GM12878 (cell line): ENCODE results near the gene CTSK. TPM values are rescaled to one million over a fixed set of nuclear protein-coding genes. Genes with fewer than 3 reads are reported as not detected.

Source experiments
- ATAC-seq: fragments of 200-7000 bp; cut with Tn5 transposase; 3 replicates; pipeline ENCODE4 v1.9.1; 2020; ENCODE audit warnings: mild to moderate bottlenecking, moderate library complexity
- BruUV-seq: library from RNA; stranded (reverse); fragments of 400-500 nt; replicated peaks from 2 replicates; lab custom pipeline; 2021; lab: Mats Ljungman, UMichigan
- CTCF ChIA-PET: fragments of 300-600 bp; sonication (Branson Sonifier 250); formaldehyde crosslinking; extraction: SDS; loops from one replicate; lab custom pipeline; 2021; ENCODE audit warnings: inconsistent platforms; lab: Yijun Ruan, JAX
- POLR2A ChIA-PET: fragments of 350-600 bp; formaldehyde crosslinking; extraction: SDS; loops from one replicate; lab custom pipeline; 2021; ENCODE audit warnings: inconsistent platforms; lab: Charles Lee
- RAD21 ChIA-PET: fragments of 300-600 bp; sonication (Branson Sonifier 250); formaldehyde crosslinking; loops from one replicate; lab custom pipeline; 2023; ENCODE audit warnings: antibody characterized with exemption; ENCODE audit not compliant: unreplicated experiment; lab: Charles Lee
- SMC1A ChIA-PET: fragments of 300-600 bp; sonication (Branson Sonifier 250); formaldehyde crosslinking; loops from one replicate; lab custom pipeline; 2023; ENCODE audit not compliant: unreplicated experiment, uncharacterized antibody; lab: Charles Lee
- DNase-seq: peaks from one replicate; pipeline ENCODE4 v3.0.0-alpha.2; 2011; ENCODE audit warnings: low read depth, low spot score
- FAIRE-seq: peaks from 3 replicates; lab custom pipeline; 2011; peaks lifted over from hg19 to GRCh38; lab: Jason Lieb, UNC
- H2AFZ ChIP-seq: 2 replicates; pipeline ENCODE4 v1.6.0; 2011; ENCODE audit warnings: low read depth, low read length, control low read depth; ENCODE audit not compliant: control insufficient read depth
- H3K27ac ChIP-seq: 2 replicates; pipeline ENCODE4 v1.5.1; 2011; ENCODE audit warnings: control low read depth; ENCODE audit not compliant: control insufficient read depth, insufficient read depth
- H3K27me3 ChIP-seq, 2 experiments: replicated peaks in 1 of 2; 2 replicates each; pipeline versions ENCODE4 v1.6.0 to v1.6.1; 2011; ENCODE audit warnings: low read length in 1 of 2; ENCODE audit not compliant: control insufficient read depth in 2 of 2, insufficient read depth in 2 of 2
- H3K36me3 ChIP-seq, 2 experiments: 2 replicates each; pipeline ENCODE4 v1.5.1; 2011; ENCODE audit warnings: low read length in 1 of 2; ENCODE audit not compliant: control insufficient read depth in 2 of 2, insufficient read depth in 2 of 2
- H3K4me1 ChIP-seq: 2 replicates; pipeline ENCODE4 v1.6.1; 2011; ENCODE audit warnings: mild to moderate bottlenecking, low read length, moderate library complexity, mixed read lengths; ENCODE audit not compliant: control insufficient read depth, insufficient read depth
- H3K4me2 ChIP-seq: 2 replicates; pipeline ENCODE4 v1.6.0; 2011; ENCODE audit warnings: control low read depth; ENCODE audit not compliant: control insufficient read depth, insufficient read depth
- H3K4me3 ChIP-seq: fragments of 200-600 bp; sonication (generic); 2 replicates; pipeline ENCODE4 v1.5.1; 2016
- H3K79me2 ChIP-seq: 2 replicates; pipeline ENCODE4 v1.6.0; 2011; ENCODE audit warnings: low read length; ENCODE audit not compliant: control insufficient read depth, insufficient read depth
- H3K9ac ChIP-seq: 2 replicates; pipeline ENCODE4 v1.8.0; 2011; ENCODE audit warnings: low read length, control low read depth, mixed read lengths; ENCODE audit not compliant: control insufficient read depth, insufficient read depth
- H3K9me3 ChIP-seq: replicated peaks from 3 replicates; pipeline ENCODE4 v1.5.1; 2011; ENCODE audit warnings: mild to moderate bottlenecking, low read length; ENCODE audit not compliant: control insufficient read depth, insufficient read depth
- H4K20me1 ChIP-seq: 2 replicates; pipeline ENCODE4 v1.6.0; 2011; ENCODE audit not compliant: control insufficient read depth, insufficient read depth
- ATF2 ChIP-seq: IDR thresholded peaks from 2 replicates; pipeline ENCODE4 v1.6.1; 2012; ENCODE audit warnings: low read length, inconsistent platforms
- CBX5 ChIP-seq: sonication (generic); IDR thresholded peaks from 2 replicates; pipeline ENCODE4 v1.6.1; 2016; ENCODE audit warnings: low read depth, moderate library complexity, mild to moderate bottlenecking, inconsistent platforms
- CHD1 ChIP-seq: IDR thresholded peaks from 2 replicates; pipeline ENCODE4 v1.6.1; 2012; ENCODE audit warnings: low read depth, low read length, improper control_type of control experiment
- MEF2B ChIP-seq: fragments of 450-650 bp; IDR thresholded peaks from 2 replicates; pipeline ENCODE4 v1.6.1; 2018; ENCODE audit warnings: mild to moderate bottlenecking, moderate library complexity; ENCODE audit not compliant: partially characterized antibody, poor library complexity, severe bottlenecking
- NFIC ChIP-seq: IDR thresholded peaks from 2 replicates; pipeline ENCODE4 v1.6.1; 2012; ENCODE audit warnings: low read depth, mild to moderate bottlenecking, inconsistent platforms, low read length, moderate library complexity
- NRF1 ChIP-seq: conservative IDR thresholded peaks from 2 replicates; pipeline ENCODE4 v1.6.1; 2011; ENCODE audit warnings: mild to moderate bottlenecking, low read depth, low read length, improper control_type of control experiment
- SMAD5 ChIP-seq: IDR thresholded peaks from 2 replicates; pipeline ENCODE4 v1.6.1; 2016; ENCODE audit warnings: antibody characterized with exemption, low read depth
- SUPT20H ChIP-seq: IDR thresholded peaks from 2 replicates; pipeline ENCODE4 v1.6.1; 2011; ENCODE audit warnings: low read depth, mild to moderate bottlenecking, low read length, moderate library complexity, borderline replicate concordance; ENCODE audit not compliant: control insufficient read depth
- ZNF274 ChIP-seq: IDR thresholded peaks from one replicate; pipeline ENCODE4 v1.8.0; 2011; ENCODE audit not compliant: insufficient read length, insufficient read depth
- ZNF592 ChIP-seq: fragments of 450-650 bp; IDR thresholded peaks from 2 replicates; pipeline ENCODE4 v1.6.1; 2017; ENCODE audit warnings: mild to moderate bottlenecking, moderate library complexity
- in situ Hi-C: fragments of 300-500 bp; cut with MboI; formaldehyde crosslinking; loops from 9 replicates; pipeline ENCODE4 v1.14.3; 2018; ENCODE audit warnings: mixed read lengths
- intact Hi-C: fragments of 100-400 bp; cut with micrococcal nuclease; formaldehyde crosslinking; loops from one replicate; pipeline ENCODE4 v1.14.2; 2022; ENCODE audit not compliant: unreplicated experiment
- polyA plus RNA-seq, 11 experiments: library from polyadenylated mRNA; depleted of rRNA in 4 of 11; unstranded in 6 of 11; stranded (reverse) in 5 of 11; fragments of >200 nt; fragmentation: Nextera tagmentation in 4 of 11; fragmentation: Illumina TruSeq in 1 of 11; extraction: Ambion mirVana in 4 of 11; extraction: Trizol in 1 of 11; gene quantifications; 1 replicate in 1 of 11; 2 replicates in 10 of 11; pipeline versions ENCODE4 v1.2.1 to v1.2.3, GENCODE V29; 2011 to 2016; ENCODE audit warnings: inconsistent platforms in 2 of 11, missing spikeins in 2 of 11, low read depth in 1 of 11
- total RNA-seq, 4 experiments: library from RNA; depleted of rRNA in 3 of 4; stranded (reverse); fragments of >200 nt in 3 of 4; fragmentation: Illumina TruSeq in 1 of 4; extraction: Trizol in 1 of 4; gene quantifications; 2 replicates each; pipeline versions ENCODE4 v1.2.1 to v1.2.3, GENCODE V29; 2013 to 2021
- TF ChIP-seq, protein P1 (sequence below): fragments of 450-650 bp; IDR thresholded peaks from 2 replicates; pipeline ENCODE4 v1.6.1; 2017; ENCODE audit warnings: low read depth, mild to moderate bottlenecking, moderate library complexity

CTSK gene
- total and polyA plus RNA-seq, 10 of the 15 experiments (the other 5 are each of a cell fraction or from before 2014, with no cell fraction given): 0.40 to 3.1 (median 0.83) TPM

DNA sequence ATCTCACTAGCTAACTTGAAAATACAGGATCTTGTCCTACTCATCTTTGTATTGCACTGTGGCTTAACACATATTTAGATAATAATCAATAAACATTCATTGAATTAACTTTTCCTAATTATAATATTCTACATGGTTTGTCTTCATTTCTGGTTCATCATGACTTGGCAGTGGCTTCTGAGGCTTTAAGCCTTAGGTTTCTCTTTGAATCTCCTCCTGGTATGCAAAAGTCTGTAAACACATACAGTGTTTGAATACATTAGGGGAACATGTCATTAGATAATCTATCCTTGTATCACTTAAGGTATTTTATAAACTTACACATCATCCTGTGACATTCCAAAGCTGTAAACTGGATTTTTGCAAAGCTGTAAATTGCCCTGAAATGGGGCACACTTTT, 20.6 kb downstream of the CTSK start:
- Histone ChIP-seq H3K36me3 (no peaks in the 10 kb centered on the region), H3K79me2 (no peaks in the 10 kb centered on the region), H3K4me3 (no peak overlapping the region), H3K27ac (no peak overlapping the region), H3K4me2 (no peak overlapping the region), H3K9ac (no peak overlapping the region), H4K20me1 (no peaks in the 10 kb centered on the region), H3K9me3 (no peaks in the 10 kb centered on the region), H3K4me1 (no peaks in the 10 kb centered on the region), H2AFZ (no peak overlapping the region), H3K27me3 (no peaks in the 10 kb centered on the region)
- ATAC-seq (no peak), DNase-seq (no peak), FAIRE-seq (no peak)
- ChIA-PET POLR2A (interaction anchor here (0.5 to 0.6 kb wide), 2 partner anchors 27 to 335 kb away, joined by 3 read pairs; no protein-coding TSS in a partner anchor), RAD21 (interaction anchor here (1.0 to 1.4 kb wide), 2 partner anchors 22 to 23 kb away, joined by 3 to 4 read pairs; partner anchors contain the start of gene CTSS), CTCF (interaction anchor here (0.6 to 1.7 kb wide), 2 partner anchors 14 to 208 kb away, joined by 4 to 6 read pairs; no protein-coding TSS in a partner anchor), SMC1A (interaction anchor here (0.6 to 1.3 kb wide), 3 partner anchors 10 to 185 kb away, joined by 3 to 4 read pairs (median 4); no protein-coding TSS in a partner anchor)
- no TSS peak for BruUV-seq
- TF ChIP-seq CHD1: no peak
- no peak for TF ChIP-seq SMAD5
- no peak for TF ChIP-seq NFIC
- TF ChIP-seq NRF1: no peak
- TF ChIP-seq MEF2B: no peak
- no peak for TF ChIP-seq ATF2
- TF ChIP-seq, protein P1, sequence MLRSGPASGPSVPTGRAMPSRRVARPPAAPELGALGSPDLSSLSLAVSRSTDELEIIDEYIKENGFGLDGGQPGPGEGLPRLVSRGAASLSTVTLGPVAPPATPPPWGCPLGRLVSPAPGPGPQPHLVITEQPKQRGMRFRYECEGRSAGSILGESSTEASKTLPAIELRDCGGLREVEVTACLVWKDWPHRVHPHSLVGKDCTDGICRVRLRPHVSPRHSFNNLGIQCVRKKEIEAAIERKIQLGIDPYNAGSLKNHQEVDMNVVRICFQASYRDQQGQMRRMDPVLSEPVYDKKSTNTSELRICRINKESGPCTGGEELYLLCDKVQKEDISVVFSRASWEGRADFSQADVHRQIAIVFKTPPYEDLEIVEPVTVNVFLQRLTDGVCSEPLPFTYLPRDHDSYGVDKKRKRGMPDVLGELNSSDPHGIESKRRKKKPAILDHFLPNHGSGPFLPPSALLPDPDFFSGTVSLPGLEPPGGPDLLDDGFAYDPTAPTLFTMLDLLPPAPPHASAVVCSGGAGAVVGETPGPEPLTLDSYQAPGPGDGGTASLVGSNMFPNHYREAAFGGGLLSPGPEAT: no peak
- TF ChIP-seq SUPT20H: no peak
- TF ChIP-seq ZNF592: no peak
- TF ChIP-seq ZNF274: no peak
- no peak for TF ChIP-seq CBX5
- intact Hi-C loops (no loop called here), in situ Hi-C loops (no loop called here)
